H1 (cell line): ENCODE data around the gene TGOLN2. TPM values are rescaled to one million over a fixed set of nuclear protein-coding genes. Genes with fewer than 3 reads are reported as not detected.
"Not testable (repeated sequence)": the region's sequence is repeated elsewhere in the genome, so short reads cannot be mapped to it uniquely, and the experiment has no call there.

Experiments
- CTCF ChIA-PET: fragments of 300-600 bp; sonication (Branson Sonifier 250); formaldehyde crosslinking; loops from one replicate; lab custom pipeline; 2021; ENCODE audit not compliant: partially characterized antibody; lab: Charles Lee
- POLR2A ChIA-PET: fragments of 300-600 bp; sonication (Branson Sonifier 250); formaldehyde crosslinking; loops from one replicate; lab custom pipeline; 2021; ENCODE audit warnings: inconsistent platforms; ENCODE audit not compliant: partially characterized antibody; lab: Charles Lee
- DNase-seq, 2 experiments: peaks; one replicate each; pipeline versions ENCODE4 v3.0.0 to v3.0.0-alpha.2; 2010 to 2022; ENCODE audit warnings: low spot score in 2 of 2, low read depth in 1 of 2, mixed read lengths in 1 of 2
- FAIRE-seq: peaks from 2 replicates; lab custom pipeline; 2011; peaks lifted over from hg19 to GRCh38; lab: Jason Lieb, UNC
- H2AFZ ChIP-seq: 2 replicates; pipeline ENCODE4 v1.8.1; 2012; ENCODE audit warnings: low read length, inconsistent platforms
- H2AK5ac ChIP-seq: 2 replicates; pipeline ENCODE4 v1.6.1; 2013; ENCODE audit warnings: low read depth, low read length
- H2BK120ac ChIP-seq: replicated peaks from 2 replicates; pipeline ENCODE3; 2013; ENCODE audit warnings: low read depth, low read length, inconsistent platforms
- H2BK12ac ChIP-seq: 2 replicates; pipeline ENCODE4 v1.6.1; 2013; ENCODE audit warnings: low read depth, low read length
- H2BK15ac ChIP-seq: 2 replicates; pipeline ENCODE4 v1.6.1; 2013; ENCODE audit warnings: low read length
- H2BK20ac ChIP-seq: 2 replicates; pipeline ENCODE4 v1.6.1; 2013; ENCODE audit warnings: low read length
- H2BK5ac ChIP-seq: 2 replicates; pipeline ENCODE4 v1.6.1; 2013; ENCODE audit warnings: low read depth, low read length
- H3K14ac ChIP-seq: 2 replicates; pipeline ENCODE4 v1.6.1; 2013; ENCODE audit warnings: inconsistent platforms; ENCODE audit not compliant: insufficient read length
- H3K18ac ChIP-seq: 2 replicates; pipeline ENCODE4 v1.6.1; 2013; ENCODE audit warnings: low read length; ENCODE audit errors: extremely low read depth
- H3K23ac ChIP-seq: 2 replicates; pipeline ENCODE4 v1.6.1; 2013; ENCODE audit warnings: inconsistent platforms; ENCODE audit not compliant: insufficient read length
- H3K23me2 ChIP-seq: 2 replicates; pipeline ENCODE4 v1.6.1; 2013; ENCODE audit warnings: low read depth, low read length
- H3K27ac ChIP-seq: 2 replicates; pipeline ENCODE4 v1.6.1; 2011; ENCODE audit warnings: low read depth, low read length, inconsistent platforms
- H3K27me3 ChIP-seq, 4 experiments: replicated peaks in 1 of 4; 1 replicate in 1 of 4; 2 replicates in 3 of 4; pipeline versions ENCODE4 v1.6.1 to v1.8.1; 2011 to 2013; ENCODE audit warnings: low read length in 3 of 4, mild to moderate bottlenecking in 3 of 4, inconsistent platforms in 2 of 4, mixed read lengths in 2 of 4, moderate library complexity in 1 of 4; ENCODE audit not compliant: control insufficient read depth in 3 of 4, insufficient read depth in 3 of 4; ENCODE audit errors: extremely low read depth in 1 of 4
- H3K36me3 ChIP-seq, 4 experiments: 2 replicates each; pipeline versions ENCODE4 v1.6.1 to v1.8.1; 2011 to 2013; ENCODE audit warnings: mild to moderate bottlenecking in 4 of 4, low read length in 3 of 4, moderate library complexity in 2 of 4, control low read depth in 1 of 4, inconsistent platforms in 1 of 4; ENCODE audit not compliant: insufficient read depth in 4 of 4, control insufficient read depth in 2 of 4
- H3K4ac ChIP-seq: replicated peaks from 2 replicates; pipeline ENCODE3; 2013; ENCODE audit warnings: low read length, low read depth, mixed read lengths, inconsistent platforms; ENCODE audit not compliant: insufficient read length
- H3K4me1 ChIP-seq, 4 experiments: replicated peaks in 1 of 4; 1 replicate in 1 of 4; 2 replicates in 3 of 4; pipeline versions ENCODE4 v1.6.1 to v1.8.1; 2011 to 2013; ENCODE audit warnings: low read length in 3 of 4, inconsistent platforms in 2 of 4, mixed read lengths in 1 of 4; ENCODE audit not compliant: insufficient read depth in 4 of 4, control insufficient read depth in 3 of 4
- H3K4me2 ChIP-seq, 2 experiments: 2 replicates each; pipeline versions ENCODE4 v1.6.1 to v1.8.1; 2011 to 2013; ENCODE audit warnings: low read depth in 2 of 2, low read length in 2 of 2, control low read depth in 1 of 2, inconsistent platforms in 1 of 2, mild to moderate bottlenecking in 1 of 2; ENCODE audit not compliant: insufficient read depth in 1 of 2
- H3K4me3 ChIP-seq, 4 experiments: fragments of 200-600, 300-600 bp in 1 of 4; sonication (generic), shearing (Covaris generic), sonication (Bioruptor Twin) in 1 of 4; 2 replicates each; pipeline versions ENCODE4 v1.5.1 to v1.8.1; 2011 to 2016; ENCODE audit warnings: low read length in 4 of 4, low read depth in 3 of 4, control low read depth in 2 of 4, inconsistent platforms in 2 of 4, mild to moderate bottlenecking in 2 of 4, mixed read lengths in 1 of 4, moderate library complexity in 1 of 4; ENCODE audit not compliant: insufficient read depth in 2 of 4; ENCODE audit errors: extremely low read depth in 1 of 4
- H3K56ac ChIP-seq: replicated peaks from 2 replicates; pipeline ENCODE3; 2013; ENCODE audit warnings: low read depth, mild to moderate bottlenecking, mixed read lengths, low read length, inconsistent platforms; ENCODE audit not compliant: insufficient read length
- H3K79me1 ChIP-seq: 2 replicates; pipeline ENCODE4 v1.6.1; 2013; ENCODE audit warnings: low read depth, low read length, control low read depth
- H3K79me2 ChIP-seq, 2 experiments: 2 replicates each; pipeline versions ENCODE4 v1.6.1 to v1.8.1; 2012 to 2013; ENCODE audit warnings: low read length in 2 of 2, mild to moderate bottlenecking in 2 of 2, inconsistent platforms in 1 of 2; ENCODE audit not compliant: insufficient read depth in 2 of 2, control insufficient read depth in 1 of 2
- H3K9ac ChIP-seq, 4 experiments: replicated peaks in 1 of 4; 1 replicate in 1 of 4; 2 replicates in 3 of 4; pipeline versions ENCODE4 v1.6.1 to v1.8.1; 2011 to 2013; ENCODE audit warnings: low read depth in 3 of 4, low read length in 3 of 4, control low read depth in 2 of 4, mild to moderate bottlenecking in 2 of 4, moderate library complexity in 2 of 4, inconsistent platforms in 1 of 4; ENCODE audit errors: extremely low read depth in 1 of 4
- H3K9me3 ChIP-seq, 2 experiments: 2 replicates each; pipeline versions ENCODE4 v1.6.1 to v1.8.1; 2012 to 2013; ENCODE audit warnings: mild to moderate bottlenecking in 2 of 2, moderate library complexity in 2 of 2, control low read depth in 1 of 2, inconsistent platforms in 1 of 2, low read depth in 1 of 2, low read length in 1 of 2, mixed read lengths in 1 of 2; ENCODE audit not compliant: insufficient read depth in 2 of 2
- H4K20me1 ChIP-seq, 2 experiments: replicated peaks in 1 of 2; 2 replicates each; pipeline versions ENCODE3 to v1.8.1; 2011 to 2013; ENCODE audit warnings: inconsistent platforms in 2 of 2, low read length in 2 of 2, mild to moderate bottlenecking in 1 of 2; ENCODE audit not compliant: insufficient read depth in 2 of 2, control insufficient read depth in 1 of 2
- H4K5ac ChIP-seq: 2 replicates; pipeline ENCODE4 v1.6.1; 2013; ENCODE audit warnings: low read length, low read depth, mixed read lengths, inconsistent platforms; ENCODE audit not compliant: insufficient read length
- H4K8ac ChIP-seq: 2 replicates; pipeline ENCODE4 v1.8.0; 2013; ENCODE audit warnings: mild to moderate bottlenecking, moderate library complexity, low read length, inconsistent platforms; ENCODE audit not compliant: insufficient read depth; ENCODE audit errors: extremely low read depth
- H4K91ac ChIP-seq: replicated peaks from 2 replicates; pipeline ENCODE3; 2013; ENCODE audit warnings: low read length, mixed read lengths, inconsistent platforms; ENCODE audit not compliant: insufficient read length
- WGBS, 2 experiments: shearing (Covaris generic) in 1 of 2; methylation state at CpG; one replicate each; pipeline versions ENCODE4 v1.1.6 to v1.1.7; 2013 to 2015; ENCODE audit warnings: low lambda C conversion rate in 2 of 2, mixed read lengths in 2 of 2, inconsistent platforms in 1 of 2, low coverage in 1 of 2, missing lambda C conversion rate in 1 of 2; ENCODE audit not compliant: insufficient replicate concordance in 2 of 2, insufficient coverage in 1 of 2, insufficient read length in 1 of 2; ENCODE audit errors: extremely low coverage in 1 of 2, missing lambda C conversion rate in 1 of 2; 5-methylcytosine and 5-hydroxymethylcytosine counted together
- polyA plus RNA-seq, 7 experiments: library from polyadenylated mRNA; depleted of rRNA in 3 of 7; stranded (reverse) in 5 of 7; unstranded in 2 of 7; fragments of >200 nt in 5 of 7; fragments of 200-250 nt in 2 of 7; gene quantifications; 1 replicate in 5 of 7; 2 replicates in 1 of 7; 4 replicates in 1 of 7; pipeline versions ENCODE4 v1.2.1 to v1.2.3, GENCODE V29; 2011 to 2013; ENCODE audit warnings: missing spikeins in 2 of 7, mixed read lengths in 2 of 7
- total RNA-seq: library from RNA; stranded (reverse); fragmentation: NEBNext Ultra II Directional; extraction: Animal tissue kit (Norgen Biotek cat#: 25700); gene quantifications from 2 replicates; pipeline ENCODE4 v1.2.1, GENCODE V29; 2021

Gene TGOLN2
- total and polyA plus RNA-seq, 2 of the 8 experiments (the other 6 are each of a cell fraction or from before 2014, with no cell fraction given), result 33.9 to 38.9 TPM

DNA sequence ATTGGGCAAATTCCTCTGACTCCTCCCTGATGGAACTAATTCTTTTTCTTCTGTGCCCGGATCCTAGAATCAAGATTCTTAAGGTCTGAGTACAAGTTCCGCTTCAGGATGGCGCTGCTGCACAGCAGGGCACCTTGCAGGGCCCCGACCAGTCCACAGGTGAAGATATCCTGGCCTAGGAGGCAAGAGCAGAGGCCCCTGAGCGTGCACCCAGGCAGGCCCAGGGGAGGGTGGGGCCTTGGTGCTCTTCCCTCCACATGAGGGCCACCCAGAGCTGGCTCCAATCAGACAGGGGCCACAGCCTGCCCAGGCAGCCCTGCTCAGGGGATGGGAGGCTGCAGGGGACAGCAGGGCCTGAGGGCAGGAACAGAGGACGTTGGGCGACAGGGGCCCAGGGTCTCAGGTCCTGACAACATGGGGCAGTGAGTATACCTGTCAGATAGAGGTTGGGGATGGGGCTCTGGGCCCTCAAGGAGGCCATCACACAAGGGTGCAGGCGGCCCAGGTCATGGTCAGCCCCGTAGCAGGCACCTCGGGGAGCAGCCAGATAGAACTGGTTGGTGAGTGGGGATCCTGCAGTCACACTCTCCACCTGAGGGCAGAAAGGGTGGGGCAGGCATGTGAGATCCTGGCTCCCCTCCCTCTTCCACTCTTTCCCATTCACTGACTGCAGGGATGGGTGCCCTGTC, 15.6 kb upstream of the TGOLN2 start:
- H3K9ac ChIP-seq, H3K4me1 ChIP-seq, H3K23ac ChIP-seq, DNase-seq, H2BK12ac ChIP-seq, H3K56ac ChIP-seq, H3K27ac ChIP-seq, H3K14ac ChIP-seq, H2BK15ac ChIP-seq, H3K79me2 ChIP-seq, H2BK120ac ChIP-seq, H2AFZ ChIP-seq, H2AK5ac ChIP-seq, H3K27me3 ChIP-seq, H2BK5ac ChIP-seq, H3K23me2 ChIP-seq, H3K4me2 ChIP-seq, H3K18ac ChIP-seq, H2BK20ac ChIP-seq, H3K79me1 ChIP-seq, H4K91ac ChIP-seq, H3K4ac ChIP-seq, CTCF ChIA-PET, POLR2A ChIA-PET, H4K8ac ChIP-seq, H3K9me3 ChIP-seq, H3K36me3 ChIP-seq, FAIRE-seq, H4K20me1 ChIP-seq, H4K5ac ChIP-seq, H3K4me3 ChIP-seq: not testable (repeated sequence)
- WGBS, 2 experiments, result 84% methylated on average over 9 of the region's 10 CpGs; no CpG with 5 or more reads in 1 of the 2 experiments
